AG09309 (cell line): ENCODE measurements around the gene PCYOX1L.
A peak's percentile ranks its signal among the peaks of the same experiment; 100 is the strongest.

Experiments used
- DNase-seq: peaks from one replicate; pipeline ENCODE4 v3.0.0-alpha.2; 2010; ENCODE audit warnings: low read depth
- H3K4me3 ChIP-seq: 2 replicates; pipeline ENCODE4 v1.5.1; 2011; ENCODE audit warnings: mild to moderate bottlenecking, low read depth, low read length, moderate library complexity; ENCODE audit not compliant: control insufficient read depth
- CTCF ChIP-seq: IDR thresholded peaks from 2 replicates; pipeline ENCODE4 v1.5.1; 2011; ENCODE audit warnings: mild to moderate bottlenecking, low read depth, low read length, inconsistent platforms; ENCODE audit not compliant: insufficient read depth, control insufficient read depth; ENCODE audit errors: missing control alignments

Gene PCYOX1L

DNA sequence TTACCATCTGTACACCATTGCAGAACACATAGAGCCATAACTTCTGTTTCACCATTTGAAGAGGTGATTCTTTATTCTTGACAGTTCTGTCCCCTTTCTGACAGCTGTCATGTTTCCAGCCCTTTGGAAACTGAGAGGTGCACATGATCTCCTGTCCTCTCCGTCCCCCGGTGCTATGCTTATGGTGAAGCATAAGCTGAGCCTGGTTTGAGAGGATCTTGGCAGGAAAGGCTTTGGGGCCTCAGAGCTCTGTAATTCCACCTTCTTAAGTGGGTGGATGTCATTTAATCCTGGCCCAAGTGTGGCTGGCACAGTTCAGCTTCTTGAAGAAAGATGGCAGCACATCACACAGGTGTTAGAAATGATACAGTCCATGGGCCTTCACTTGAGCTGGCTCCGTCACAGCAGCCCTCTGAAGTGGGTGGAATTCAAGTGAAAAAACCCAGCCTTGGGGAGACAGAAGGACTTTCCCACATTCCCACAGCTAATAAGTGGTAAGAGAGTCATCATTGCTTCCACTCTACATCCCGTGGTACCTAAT is 43.2 kb upstream of the PCYOX1L start:
- DNase-seq: no peak
- peak; percentile 13 for TF ChIP-seq CTCF
- H3K4me3 ChIP-seq: no peak overlapping the region

DNA sequence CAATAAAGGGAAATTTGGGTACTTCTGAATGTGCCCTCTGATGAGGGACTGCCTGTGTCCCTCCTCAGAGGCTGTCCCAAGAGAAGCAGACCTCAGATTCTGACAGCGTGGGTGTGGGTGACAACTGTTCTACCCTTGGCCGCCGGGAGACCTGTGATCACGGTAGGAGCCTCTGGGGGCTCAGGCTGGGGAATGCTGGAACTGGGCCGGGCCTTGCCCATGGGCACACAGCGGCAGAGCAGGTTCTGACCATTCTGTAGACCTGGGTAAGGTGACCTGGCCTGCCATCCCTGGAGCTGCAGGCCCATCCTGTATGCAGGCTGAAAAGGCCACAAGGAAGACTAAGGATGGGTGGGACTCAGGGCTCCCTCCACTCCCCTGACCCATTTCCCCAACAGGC is 42.1 kb upstream of the PCYOX1L start:
- no peak overlapping the region for H3K4me3 ChIP-seq

GRCh38 chr5:149317281-149318048 is 40.4 kb upstream of the PCYOX1L start:
- H3K4me3 ChIP-seq: no peak overlapping the region
- TF ChIP-seq CTCF: peak; percentile 64
- DNase-seq: peak; percentile 13

More for the DNA sequence above, 42.1 kb upstream of the PCYOX1L start:
- no peak for DNase-seq
- no peak for TF ChIP-seq CTCF

- H3K4me3 ChIP-seq: no peak overlapping the region
- no peak for DNase-seq
- TF ChIP-seq CTCF: no peak
Measured at GRCh38 chr5:149319174-149319573, 38.7 kb upstream of the PCYOX1L start.

GRCh38 chr5:149320791-149321330 is 37.0 kb upstream of the PCYOX1L start:
- DNase-seq: peak; percentile 84
- no peak for TF ChIP-seq CTCF
- H3K4me3 ChIP-seq: no peak overlapping the region

DNA sequence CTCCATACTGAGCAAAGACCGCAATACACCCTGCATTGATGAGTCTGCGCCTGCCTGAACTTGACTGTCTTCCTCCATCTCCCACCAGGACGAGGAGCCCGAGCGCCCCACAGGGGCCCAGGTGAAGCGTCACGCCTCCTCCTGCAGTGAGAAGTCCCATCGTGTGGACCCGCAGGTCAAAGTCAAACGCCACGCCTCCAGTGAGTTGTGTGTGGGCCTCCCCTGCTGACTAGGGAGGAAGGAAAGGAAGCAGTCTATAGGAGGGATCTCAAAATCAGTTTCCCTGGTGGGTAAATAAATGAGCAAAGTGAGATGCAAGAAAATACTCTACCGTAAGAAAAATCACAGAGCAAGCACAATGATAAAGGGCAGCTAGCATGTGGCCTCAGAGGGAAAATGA is 35.3 kb upstream of the PCYOX1L start:
- DNase-seq: no peak
- TF ChIP-seq CTCF: no peak

More for the DNA sequence above, 35.3 kb upstream of the PCYOX1L start:
- H3K4me3 ChIP-seq: no peak overlapping the region
